HG03280 (cell line): ENCODE results near the gene PRRG4.
"Not testable (repeated sequence)": the region's sequence is repeated elsewhere in the genome, so short reads cannot be mapped to it uniquely, and the experiment has no call there.

ENCODE experiments used
- ATAC-seq: cut with Tn5 transposase; IDR thresholded peaks from one replicate; pipeline ENCODE4 v1.9.1; 2021; ENCODE audit warnings: mild to moderate bottlenecking, moderate library complexity; ENCODE audit not compliant: unreplicated experiment

The PRRG4 gene

DNA sequence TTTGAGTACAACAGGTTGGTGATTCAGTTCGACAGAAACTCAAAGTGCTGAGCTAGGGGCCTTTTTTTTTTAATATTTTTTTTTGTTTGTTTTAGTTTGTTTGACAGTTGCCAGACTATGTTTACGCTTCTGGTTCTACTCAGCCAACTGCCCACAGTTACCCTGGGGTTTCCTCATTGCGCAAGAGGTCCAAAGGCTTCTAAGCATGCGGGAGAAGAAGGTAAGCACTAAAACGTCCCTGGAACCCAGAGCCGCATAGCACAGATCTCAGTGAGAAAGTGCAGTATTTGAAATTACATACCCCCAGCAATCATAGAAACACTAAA lies 649 bp downstream of the PRRG4 start:
- ATAC-seq: no peak

- ATAC-seq: no peak
Measured at GRCh38 chr11:32830796-32831195, 1.1 kb downstream of the PRRG4 start.

DNA sequence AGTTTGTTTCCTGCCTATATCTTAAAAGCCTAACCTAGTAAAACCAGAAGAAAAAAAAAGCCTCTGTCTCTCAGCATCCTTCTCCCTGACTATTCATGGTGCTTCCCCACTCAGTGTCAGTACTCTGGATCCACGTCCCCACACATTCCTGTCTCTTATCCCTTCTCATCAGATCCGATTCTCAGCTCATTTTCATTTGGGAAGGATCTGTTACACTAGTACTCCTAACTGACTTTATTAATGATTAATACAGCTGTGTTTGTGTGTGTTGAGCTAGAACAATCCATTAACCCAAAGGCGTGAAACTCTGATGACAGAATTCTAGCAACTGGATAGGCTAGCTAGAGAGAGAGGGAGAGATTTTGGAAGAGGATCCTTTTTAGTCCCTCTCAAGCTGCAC lies 1.5 kb downstream of the PRRG4 start:
- no peak for ATAC-seq

- no peak for ATAC-seq
Measured at GRCh38 chr11:32833921-32834320, 4.2 kb downstream of the PRRG4 start.

DNA sequence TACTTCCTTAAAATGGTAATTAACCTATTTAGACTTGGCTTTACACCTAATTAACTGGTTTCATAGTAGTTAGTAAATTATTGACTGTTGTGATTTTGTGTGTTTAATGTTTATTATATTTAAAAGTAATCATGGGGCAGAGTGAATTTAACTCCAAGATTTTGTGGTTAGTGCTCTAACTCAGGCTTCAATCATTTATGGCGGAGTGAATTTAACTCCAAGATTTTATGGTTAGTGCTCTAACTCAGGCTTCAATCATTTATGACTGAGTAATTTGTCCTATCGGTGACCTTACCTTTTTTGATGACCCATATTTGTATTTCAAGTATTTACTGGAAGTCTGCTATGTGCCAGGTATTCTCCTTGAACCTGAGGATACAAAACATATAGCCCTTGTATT lies 7.2 kb downstream of the PRRG4 start:
- no peak for ATAC-seq

DNA sequence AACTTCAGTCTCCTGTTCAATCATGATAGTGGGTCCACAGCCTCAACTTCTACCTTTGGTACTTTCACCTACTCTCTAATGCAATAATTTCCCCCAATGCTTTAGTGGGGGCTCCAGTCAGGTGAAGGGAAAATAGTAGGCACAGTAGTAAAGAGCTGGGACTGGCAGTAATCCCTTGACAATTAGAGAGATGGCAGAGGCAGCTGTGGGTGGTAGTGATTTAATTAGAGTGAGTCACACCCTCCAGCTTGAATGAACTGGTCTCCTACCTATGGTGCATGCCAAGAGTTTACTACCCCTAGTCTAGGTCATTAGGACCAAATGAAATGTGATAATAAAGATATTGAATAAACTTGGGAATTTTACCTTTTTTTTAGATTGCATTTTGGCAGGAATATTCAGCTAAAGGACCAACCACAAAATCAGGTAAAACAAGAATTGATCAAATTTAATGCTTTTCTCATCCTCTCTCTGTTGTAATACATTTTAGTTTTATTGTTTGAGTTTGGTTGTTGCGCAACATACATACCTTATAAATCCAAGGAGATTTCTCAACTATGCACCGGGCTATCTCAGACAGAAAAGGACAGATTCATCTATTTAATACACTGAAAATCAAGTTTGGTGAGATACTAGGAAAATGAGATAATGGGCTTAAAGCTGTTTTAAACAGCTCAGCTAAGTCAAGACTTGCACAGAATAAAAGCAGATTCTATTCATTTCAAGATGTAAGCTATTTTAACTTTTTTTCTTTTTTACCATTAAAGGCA lies 9.0 kb downstream of the PRRG4 start:
- no peak for ATAC-seq

DNA sequence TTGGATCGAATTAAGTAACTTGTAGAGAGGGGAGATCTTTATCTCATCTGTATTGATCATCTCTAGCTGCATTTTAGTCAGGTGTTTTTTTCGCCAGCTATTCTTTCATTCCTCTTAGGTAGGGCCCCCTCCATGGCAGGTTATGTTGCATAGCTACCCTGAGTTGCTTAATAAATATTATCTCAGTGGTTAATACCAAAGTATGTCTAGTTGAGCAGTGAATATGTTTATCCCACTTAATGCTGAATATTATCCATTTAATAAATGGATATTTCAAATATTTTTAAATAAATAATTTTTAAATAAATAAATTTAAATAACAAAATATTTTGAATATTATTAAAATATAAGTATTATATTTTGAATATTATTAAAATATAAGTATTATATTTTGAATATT lies 9.6 kb downstream of the PRRG4 start:
- ATAC-seq: no peak

DNA sequence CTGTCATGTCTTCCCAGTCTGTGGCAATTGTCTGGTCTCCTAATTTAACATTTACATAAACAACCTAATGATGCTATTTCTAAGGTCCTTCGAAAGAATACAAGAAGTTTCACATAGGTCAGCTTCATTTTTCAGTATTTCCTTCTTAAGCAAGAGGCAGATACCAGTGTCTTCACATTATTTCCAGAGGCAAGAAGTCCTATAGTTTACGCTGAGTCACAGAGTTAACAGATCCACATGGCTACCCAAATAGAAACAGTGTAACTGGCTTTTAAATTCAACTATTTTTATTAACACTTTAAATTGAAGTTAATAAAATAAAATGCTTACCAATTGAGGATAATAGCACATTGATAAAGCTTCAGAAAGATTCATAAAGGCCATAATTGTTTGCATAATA lies 10.9 kb downstream of the PRRG4 start:
- no peak for ATAC-seq

DNA sequence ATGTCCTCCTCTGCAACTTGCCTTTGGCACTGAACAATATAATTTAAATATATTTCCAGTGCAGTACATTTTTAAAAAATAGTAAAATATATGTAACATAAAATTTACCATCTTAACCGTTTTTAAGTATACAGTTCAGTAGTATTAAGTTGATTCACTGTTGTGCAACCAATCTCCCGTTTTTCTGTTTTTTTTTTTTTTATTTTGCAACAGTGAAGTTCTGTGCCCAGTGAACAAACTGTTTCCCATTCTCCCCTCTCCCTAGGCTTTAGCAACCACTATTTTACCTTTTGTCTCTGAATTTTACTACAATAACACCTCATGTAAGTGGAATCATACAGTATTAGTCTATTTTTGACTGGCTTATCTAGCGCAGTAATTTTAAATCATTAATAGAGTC lies 13.8 kb downstream of the PRRG4 start:
- ATAC-seq: no peak

DNA sequence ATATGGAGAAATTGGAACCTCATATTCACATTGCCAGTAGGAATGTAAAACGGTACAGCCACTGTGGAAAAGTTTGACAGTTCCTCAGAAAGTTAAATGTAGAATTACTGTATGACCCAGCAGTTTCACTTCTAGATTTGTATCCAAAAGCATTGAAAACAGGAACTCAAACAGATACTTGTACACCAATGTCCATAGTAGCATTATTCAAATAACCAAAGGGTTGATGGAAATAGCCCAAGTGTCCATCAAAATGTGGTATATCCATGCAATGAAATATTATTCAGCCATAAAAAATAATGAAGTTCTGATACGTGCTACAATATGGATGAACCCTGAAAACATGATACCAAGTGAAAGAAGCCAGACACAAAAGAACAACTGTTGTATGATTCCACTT lies 17.8 kb downstream of the PRRG4 start:
- ATAC-seq: no peak

DNA sequence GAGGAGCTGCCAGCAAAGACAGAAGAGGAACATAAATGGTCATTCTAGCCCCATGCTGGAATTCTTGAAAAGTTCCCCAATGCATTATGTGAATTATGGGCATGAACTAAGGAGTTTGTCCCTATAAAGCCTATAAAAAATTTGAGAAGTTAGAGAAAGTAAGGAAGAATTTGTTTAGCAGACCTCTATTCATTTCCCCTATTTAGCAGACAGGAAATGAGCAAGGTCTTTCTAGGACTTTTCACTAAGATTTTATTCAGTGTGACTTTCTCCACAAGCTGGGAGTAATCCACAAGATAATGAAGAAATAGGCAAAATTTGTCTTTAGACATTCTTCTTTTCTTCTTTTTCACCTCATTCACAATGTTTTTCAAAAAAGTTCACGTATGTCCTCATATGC lies 20.0 kb downstream of the PRRG4 start:
- ATAC-seq: no peak

DNA sequence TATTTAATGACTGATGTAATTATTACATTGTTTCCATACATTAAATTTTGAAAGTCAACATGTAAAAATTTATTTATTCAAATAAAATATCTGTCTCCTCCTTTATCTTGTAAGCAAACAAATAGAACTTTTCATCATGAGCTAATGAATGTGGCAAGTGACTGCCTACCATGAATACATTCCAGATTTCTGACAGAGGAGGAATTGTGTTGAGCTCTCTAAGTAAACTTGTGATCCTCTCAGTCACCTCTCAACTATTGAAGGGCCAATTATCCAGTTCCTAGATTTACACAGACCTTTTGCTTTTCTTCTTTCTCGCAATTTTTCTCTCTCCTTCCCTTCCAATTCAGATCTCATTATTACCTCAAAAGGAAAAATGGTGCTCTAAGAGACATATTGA lies 21.5 kb downstream of the PRRG4 start:
- ATAC-seq: no peak

DNA sequence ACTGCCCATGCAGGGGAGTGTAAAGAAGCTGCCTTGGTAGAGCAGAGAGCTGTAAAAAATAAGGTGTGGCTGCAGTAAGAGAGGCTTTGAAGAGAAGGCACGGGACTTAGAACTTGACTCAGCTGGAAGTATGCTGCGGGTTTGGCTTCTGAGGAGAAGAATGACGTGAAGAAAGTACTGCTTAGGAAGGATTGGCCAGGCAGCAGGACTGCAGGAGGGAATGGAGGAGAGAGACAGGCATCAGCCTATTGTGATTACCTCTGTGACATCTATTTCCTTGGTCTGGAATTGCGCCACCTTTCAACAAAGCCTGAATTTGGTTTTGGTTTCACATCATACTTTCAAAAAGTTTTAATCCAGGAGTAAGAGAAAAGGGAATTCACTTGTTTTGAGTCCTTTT lies 22.5 kb downstream of the PRRG4 start:
- ATAC-seq: no peak

DNA sequence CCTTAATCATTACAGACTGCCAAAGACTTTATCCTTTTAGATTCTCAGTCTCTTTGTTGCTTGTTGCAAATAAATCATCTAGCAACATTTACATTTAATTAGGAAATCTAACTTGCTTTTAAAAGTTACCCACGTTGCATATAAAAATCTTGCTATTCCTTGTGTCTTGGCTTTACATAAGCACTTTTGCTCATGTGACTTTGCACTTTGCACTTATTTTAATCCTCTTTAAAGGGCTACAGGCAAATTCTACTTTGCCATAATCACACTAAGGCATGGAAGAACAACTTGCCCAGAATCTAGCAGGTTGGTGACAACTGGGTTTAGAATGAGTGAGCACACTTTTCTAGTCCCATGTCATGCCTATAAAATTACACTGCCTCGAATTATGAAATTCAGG lies 25.9 kb downstream of the PRRG4 start:
- no peak for ATAC-seq

- ATAC-seq: no peak
Measured at GRCh38 chr11:32858731-32859130, 29.0 kb downstream of the PRRG4 start.

- no peak for ATAC-seq
Measured at GRCh38 chr11:32861850-32862577, 32.3 kb downstream of the PRRG4 start.

GRCh38 chr11:32864555-32864954 lies 34.8 kb downstream of the PRRG4 start:
- no peak for ATAC-seq

GRCh38 chr11:32868752-32869151 lies 39.0 kb downstream of the PRRG4 start:
- not testable (repeated sequence) for ATAC-seq

- no peak for ATAC-seq
Measured at GRCh38 chr11:32870676-32871075, 40.9 kb downstream of the PRRG4 start.

DNA sequence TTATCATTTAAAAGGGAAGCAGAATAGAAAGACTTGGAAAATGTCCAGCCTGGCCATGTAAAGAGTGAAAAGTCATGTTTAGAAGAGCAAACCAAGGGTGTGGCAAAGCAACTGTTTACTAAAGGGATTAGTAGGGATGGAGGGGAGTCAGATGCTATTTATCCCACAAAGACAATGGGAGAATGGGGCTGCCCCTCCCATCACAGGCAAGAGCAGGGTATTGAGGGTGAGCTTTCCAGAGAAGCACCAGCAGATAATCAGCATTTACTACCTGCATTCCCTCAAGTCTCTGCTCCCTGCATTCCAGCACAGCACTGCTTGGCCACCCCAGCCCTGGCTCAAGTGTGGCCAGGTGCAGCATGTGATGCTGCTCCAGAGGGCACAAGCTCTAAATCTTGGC lies 44.4 kb downstream of the PRRG4 start:
- no peak for ATAC-seq

DNA sequence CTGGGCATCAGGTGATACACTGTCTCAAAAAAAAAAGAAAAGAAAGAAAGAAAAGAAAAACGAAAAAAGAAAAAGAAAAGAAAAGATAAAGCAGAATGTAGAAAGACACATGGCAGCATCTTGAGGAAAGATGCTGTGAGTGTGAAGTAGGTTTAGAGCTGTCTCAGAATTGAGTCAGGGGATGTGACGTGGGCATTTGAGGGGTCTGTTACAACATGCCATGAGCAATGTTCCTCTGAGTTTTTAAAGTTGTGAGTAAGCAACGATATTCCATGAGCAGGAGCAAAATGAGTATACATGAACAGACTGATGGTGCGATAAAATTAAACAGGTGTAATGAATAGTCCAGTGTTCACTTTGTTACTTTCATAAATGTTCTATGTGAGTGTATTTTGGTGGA lies 51.6 kb downstream of the PRRG4 start:
- ATAC-seq: no peak

- no peak for ATAC-seq
Measured at GRCh38 chr11:32883421-32883820, 53.7 kb downstream of the PRRG4 start.

- no peak for ATAC-seq
Measured at GRCh38 chr11:32884023-32884422, 54.3 kb downstream of the PRRG4 start.
